H1 (cell line): Measurements from ENCODE around the gene BTBD16. TPM values are rescaled to one million over a fixed set of nuclear protein-coding genes. Genes with fewer than 3 reads are reported as not detected.

Experiments used
- CTCF ChIA-PET: fragments of 300-600 bp; sonication (Branson Sonifier 250); formaldehyde crosslinking; loops from one replicate; lab custom pipeline; 2021; ENCODE audit not compliant: partially characterized antibody; lab: Charles Lee
- POLR2A ChIA-PET: fragments of 300-600 bp; sonication (Branson Sonifier 250); formaldehyde crosslinking; loops from one replicate; lab custom pipeline; 2021; ENCODE audit warnings: inconsistent platforms; ENCODE audit not compliant: partially characterized antibody; lab: Charles Lee
- DNase-seq, 2 experiments: peaks; one replicate each; pipeline versions ENCODE4 v3.0.0 to v3.0.0-alpha.2; 2010 to 2022; ENCODE audit warnings: low spot score in 2 of 2, low read depth in 1 of 2, mixed read lengths in 1 of 2
- FAIRE-seq: peaks from 2 replicates; lab custom pipeline; 2011; peaks lifted over from hg19 to GRCh38; lab: Jason Lieb, UNC
- H2AFZ ChIP-seq: 2 replicates; pipeline ENCODE4 v1.8.1; 2012; ENCODE audit warnings: low read length, inconsistent platforms
- H2AK5ac ChIP-seq: 2 replicates; pipeline ENCODE4 v1.6.1; 2013; ENCODE audit warnings: low read depth, low read length
- H2BK120ac ChIP-seq: replicated peaks from 2 replicates; pipeline ENCODE3; 2013; ENCODE audit warnings: low read depth, low read length, inconsistent platforms
- H2BK12ac ChIP-seq: 2 replicates; pipeline ENCODE4 v1.6.1; 2013; ENCODE audit warnings: low read depth, low read length
- H2BK15ac ChIP-seq: 2 replicates; pipeline ENCODE4 v1.6.1; 2013; ENCODE audit warnings: low read length
- H2BK20ac ChIP-seq: 2 replicates; pipeline ENCODE4 v1.6.1; 2013; ENCODE audit warnings: low read length
- H2BK5ac ChIP-seq: 2 replicates; pipeline ENCODE4 v1.6.1; 2013; ENCODE audit warnings: low read depth, low read length
- H3K14ac ChIP-seq: 2 replicates; pipeline ENCODE4 v1.6.1; 2013; ENCODE audit warnings: inconsistent platforms; ENCODE audit not compliant: insufficient read length
- H3K18ac ChIP-seq: 2 replicates; pipeline ENCODE4 v1.6.1; 2013; ENCODE audit warnings: low read length; ENCODE audit errors: extremely low read depth
- H3K23ac ChIP-seq: 2 replicates; pipeline ENCODE4 v1.6.1; 2013; ENCODE audit warnings: inconsistent platforms; ENCODE audit not compliant: insufficient read length
- H3K23me2 ChIP-seq: 2 replicates; pipeline ENCODE4 v1.6.1; 2013; ENCODE audit warnings: low read depth, low read length
- H3K27ac ChIP-seq: 2 replicates; pipeline ENCODE4 v1.6.1; 2011; ENCODE audit warnings: low read depth, low read length, inconsistent platforms
- H3K27me3 ChIP-seq, 4 experiments: replicated peaks in 1 of 4; 1 replicate in 1 of 4; 2 replicates in 3 of 4; pipeline versions ENCODE4 v1.6.1 to v1.8.1; 2011 to 2013; ENCODE audit warnings: low read length in 3 of 4, mild to moderate bottlenecking in 3 of 4, inconsistent platforms in 2 of 4, mixed read lengths in 2 of 4, moderate library complexity in 1 of 4; ENCODE audit not compliant: control insufficient read depth in 3 of 4, insufficient read depth in 3 of 4; ENCODE audit errors: extremely low read depth in 1 of 4
- H3K36me3 ChIP-seq, 4 experiments: 2 replicates each; pipeline versions ENCODE4 v1.6.1 to v1.8.1; 2011 to 2013; ENCODE audit warnings: mild to moderate bottlenecking in 4 of 4, low read length in 3 of 4, moderate library complexity in 2 of 4, control low read depth in 1 of 4, inconsistent platforms in 1 of 4; ENCODE audit not compliant: insufficient read depth in 4 of 4, control insufficient read depth in 2 of 4
- H3K4ac ChIP-seq: replicated peaks from 2 replicates; pipeline ENCODE3; 2013; ENCODE audit warnings: low read length, low read depth, mixed read lengths, inconsistent platforms; ENCODE audit not compliant: insufficient read length
- H3K4me1 ChIP-seq, 4 experiments: replicated peaks in 1 of 4; 1 replicate in 1 of 4; 2 replicates in 3 of 4; pipeline versions ENCODE4 v1.6.1 to v1.8.1; 2011 to 2013; ENCODE audit warnings: low read length in 3 of 4, inconsistent platforms in 2 of 4, mixed read lengths in 1 of 4; ENCODE audit not compliant: insufficient read depth in 4 of 4, control insufficient read depth in 3 of 4
- H3K4me2 ChIP-seq, 2 experiments: 2 replicates each; pipeline versions ENCODE4 v1.6.1 to v1.8.1; 2011 to 2013; ENCODE audit warnings: low read depth in 2 of 2, low read length in 2 of 2, control low read depth in 1 of 2, inconsistent platforms in 1 of 2, mild to moderate bottlenecking in 1 of 2; ENCODE audit not compliant: insufficient read depth in 1 of 2
- H3K4me3 ChIP-seq, 4 experiments: fragments of 200-600, 300-600 bp in 1 of 4; sonication (generic), shearing (Covaris generic), sonication (Bioruptor Twin) in 1 of 4; 2 replicates each; pipeline versions ENCODE4 v1.5.1 to v1.8.1; 2011 to 2016; ENCODE audit warnings: low read length in 4 of 4, low read depth in 3 of 4, control low read depth in 2 of 4, inconsistent platforms in 2 of 4, mild to moderate bottlenecking in 2 of 4, mixed read lengths in 1 of 4, moderate library complexity in 1 of 4; ENCODE audit not compliant: insufficient read depth in 2 of 4; ENCODE audit errors: extremely low read depth in 1 of 4
- H3K56ac ChIP-seq: replicated peaks from 2 replicates; pipeline ENCODE3; 2013; ENCODE audit warnings: low read depth, mild to moderate bottlenecking, mixed read lengths, low read length, inconsistent platforms; ENCODE audit not compliant: insufficient read length
- H3K79me1 ChIP-seq: 2 replicates; pipeline ENCODE4 v1.6.1; 2013; ENCODE audit warnings: low read depth, low read length, control low read depth
- H3K79me2 ChIP-seq, 2 experiments: 2 replicates each; pipeline versions ENCODE4 v1.6.1 to v1.8.1; 2012 to 2013; ENCODE audit warnings: low read length in 2 of 2, mild to moderate bottlenecking in 2 of 2, inconsistent platforms in 1 of 2; ENCODE audit not compliant: insufficient read depth in 2 of 2, control insufficient read depth in 1 of 2
- H3K9ac ChIP-seq, 4 experiments: replicated peaks in 1 of 4; 1 replicate in 1 of 4; 2 replicates in 3 of 4; pipeline versions ENCODE4 v1.6.1 to v1.8.1; 2011 to 2013; ENCODE audit warnings: low read depth in 3 of 4, low read length in 3 of 4, control low read depth in 2 of 4, mild to moderate bottlenecking in 2 of 4, moderate library complexity in 2 of 4, inconsistent platforms in 1 of 4; ENCODE audit errors: extremely low read depth in 1 of 4
- H3K9me3 ChIP-seq, 2 experiments: 2 replicates each; pipeline versions ENCODE4 v1.6.1 to v1.8.1; 2012 to 2013; ENCODE audit warnings: mild to moderate bottlenecking in 2 of 2, moderate library complexity in 2 of 2, control low read depth in 1 of 2, inconsistent platforms in 1 of 2, low read depth in 1 of 2, low read length in 1 of 2, mixed read lengths in 1 of 2; ENCODE audit not compliant: insufficient read depth in 2 of 2
- H4K20me1 ChIP-seq, 2 experiments: replicated peaks in 1 of 2; 2 replicates each; pipeline versions ENCODE3 to v1.8.1; 2011 to 2013; ENCODE audit warnings: inconsistent platforms in 2 of 2, low read length in 2 of 2, mild to moderate bottlenecking in 1 of 2; ENCODE audit not compliant: insufficient read depth in 2 of 2, control insufficient read depth in 1 of 2
- H4K5ac ChIP-seq: 2 replicates; pipeline ENCODE4 v1.6.1; 2013; ENCODE audit warnings: low read length, low read depth, mixed read lengths, inconsistent platforms; ENCODE audit not compliant: insufficient read length
- H4K8ac ChIP-seq: 2 replicates; pipeline ENCODE4 v1.8.0; 2013; ENCODE audit warnings: mild to moderate bottlenecking, moderate library complexity, low read length, inconsistent platforms; ENCODE audit not compliant: insufficient read depth; ENCODE audit errors: extremely low read depth
- H4K91ac ChIP-seq: replicated peaks from 2 replicates; pipeline ENCODE3; 2013; ENCODE audit warnings: low read length, mixed read lengths, inconsistent platforms; ENCODE audit not compliant: insufficient read length
- CBX8 ChIP-seq: fragments of 300-800, 300-1000 bp; sonication (generic); IDR thresholded peaks from 2 replicates; pipeline ENCODE4 v1.7.1; 2016; ENCODE audit warnings: low read depth, low read length, borderline replicate concordance
- KDM5A ChIP-seq: fragments of 200-600 bp; IDR thresholded peaks from 2 replicates; pipeline ENCODE4 v1.7.1; 2012; ENCODE audit warnings: mild to moderate bottlenecking, low read length, inconsistent platforms, mixed read lengths
- TEAD4 ChIP-seq: IDR thresholded peaks from 2 replicates; pipeline ENCODE4 v1.6.1; 2012; ENCODE audit warnings: low read depth, low read length, inconsistent platforms, mixed read lengths
- ZNF274 ChIP-seq: IDR thresholded peaks from 2 replicates; pipeline ENCODE4 v1.7.0; 2012; ENCODE audit warnings: low read length, borderline replicate concordance; ENCODE audit errors: extremely low read depth
- WGBS, 2 experiments: shearing (Covaris generic) in 1 of 2; methylation state at CpG; one replicate each; pipeline versions ENCODE4 v1.1.6 to v1.1.7; 2013 to 2015; ENCODE audit warnings: low lambda C conversion rate in 2 of 2, mixed read lengths in 2 of 2, inconsistent platforms in 1 of 2, low coverage in 1 of 2, missing lambda C conversion rate in 1 of 2; ENCODE audit not compliant: insufficient replicate concordance in 2 of 2, insufficient coverage in 1 of 2, insufficient read length in 1 of 2; ENCODE audit errors: extremely low coverage in 1 of 2, missing lambda C conversion rate in 1 of 2; 5-methylcytosine and 5-hydroxymethylcytosine counted together
- polyA plus RNA-seq, 7 experiments: library from polyadenylated mRNA; depleted of rRNA in 3 of 7; stranded (reverse) in 5 of 7; unstranded in 2 of 7; fragments of >200 nt in 5 of 7; fragments of 200-250 nt in 2 of 7; gene quantifications; 1 replicate in 5 of 7; 2 replicates in 1 of 7; 4 replicates in 1 of 7; pipeline versions ENCODE4 v1.2.1 to v1.2.3, GENCODE V29; 2011 to 2013; ENCODE audit warnings: missing spikeins in 2 of 7, mixed read lengths in 2 of 7
- total RNA-seq: library from RNA; stranded (reverse); fragmentation: NEBNext Ultra II Directional; extraction: Animal tissue kit (Norgen Biotek cat#: 25700); gene quantifications from 2 replicates; pipeline ENCODE4 v1.2.1, GENCODE V29; 2021

Gene BTBD16
- total and polyA plus RNA-seq, 2 of the 8 experiments (the other 6 are each of a cell fraction or from before 2014, with no cell fraction given) = 0.05 TPM; not detected in 1

DNA sequence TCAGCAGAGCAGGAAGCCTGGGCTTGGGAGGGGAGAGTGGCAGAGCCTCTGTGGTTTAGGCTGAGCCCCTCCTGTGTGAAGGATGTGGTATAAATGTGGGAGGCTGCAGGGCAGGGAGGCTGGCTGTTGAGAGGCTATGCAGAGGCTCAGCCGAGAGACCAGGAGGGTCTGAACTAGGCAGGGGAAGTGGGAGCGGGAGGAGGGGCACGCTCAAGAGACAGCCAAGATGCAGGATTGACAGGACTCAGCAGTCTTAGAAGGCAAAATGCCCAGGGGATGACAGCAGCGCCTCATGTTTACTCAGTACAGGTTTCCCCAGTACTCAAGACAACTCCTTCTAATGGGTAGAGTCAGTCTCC lies 24.3 kb downstream of the BTBD16 start:
- CTCF ChIA-PET = interaction anchor here (0.6 to 4.5 kb wide), 5 partner anchors 11 to 364 kb away, joined by 3 to 85 read pairs (median 19); no protein-coding TSS in a partner anchor
- FAIRE-seq = no peak

More for the DNA sequence above, 24.3 kb downstream of the BTBD16 start:
- no peaks in the 10 kb centered on the region for H3K27me3 ChIP-seq
- DNase-seq = no peak
- no peaks in the 10 kb centered on the region for H3K9me3 ChIP-seq
- no peaks in the 10 kb centered on the region for H4K20me1 ChIP-seq
- no peaks in the 10 kb centered on the region for H3K79me2 ChIP-seq
- H4K5ac ChIP-seq = no peak overlapping the region
- H2BK120ac ChIP-seq = no peak overlapping the region
- H2BK15ac ChIP-seq = no peak overlapping the region
- no peak overlapping the region for H3K9ac ChIP-seq
- H3K23me2 ChIP-seq = no peaks in the 10 kb centered on the region
- H3K4me3 ChIP-seq = no peak overlapping the region
- no peaks in the 10 kb centered on the region for H3K79me1 ChIP-seq
- no peak overlapping the region for H3K27ac ChIP-seq
- no peaks in the 10 kb centered on the region for H3K36me3 ChIP-seq
- TF ChIP-seq TEAD4 = no peak
- no peak for TF ChIP-seq CBX8
- TF ChIP-seq KDM5A = no peak
- TF ChIP-seq ZNF274 = no peak
- no peak overlapping the region for H3K4ac ChIP-seq
- H3K4me1 ChIP-seq = peaks cover 0 to 3% (median 2%) of the 10 kb centered on the region in 4 experiments; a peak in 6 of 7 replicates
- no peak overlapping the region for H4K91ac ChIP-seq
- H2BK12ac ChIP-seq = no peak overlapping the region
- 81% methylated on average over 4 of the region's 4 CpGs; no CpG with 5 or more reads in 1 of the 2 experiments for WGBS, 2 experiments
- H4K8ac ChIP-seq = no peak overlapping the region
- no peak overlapping the region for H3K4me2 ChIP-seq
- no peak overlapping the region for H3K14ac ChIP-seq
- POLR2A ChIA-PET = no interaction called here
- no peak overlapping the region for H3K23ac ChIP-seq
- no peak overlapping the region for H2BK20ac ChIP-seq
- H3K56ac ChIP-seq = no peak overlapping the region
- no peak overlapping the region for H2AFZ ChIP-seq
- no peak overlapping the region for H3K18ac ChIP-seq
- no peak overlapping the region for H2BK5ac ChIP-seq
- no peak overlapping the region for H2AK5ac ChIP-seq
